Measurements from ENCODE around the gene PLTP.
"Not testable (repeated sequence)": the region's sequence is repeated elsewhere in the genome, so short reads cannot be mapped to it uniquely, and the experiment has no call there.

PLTP gene

DNA sequence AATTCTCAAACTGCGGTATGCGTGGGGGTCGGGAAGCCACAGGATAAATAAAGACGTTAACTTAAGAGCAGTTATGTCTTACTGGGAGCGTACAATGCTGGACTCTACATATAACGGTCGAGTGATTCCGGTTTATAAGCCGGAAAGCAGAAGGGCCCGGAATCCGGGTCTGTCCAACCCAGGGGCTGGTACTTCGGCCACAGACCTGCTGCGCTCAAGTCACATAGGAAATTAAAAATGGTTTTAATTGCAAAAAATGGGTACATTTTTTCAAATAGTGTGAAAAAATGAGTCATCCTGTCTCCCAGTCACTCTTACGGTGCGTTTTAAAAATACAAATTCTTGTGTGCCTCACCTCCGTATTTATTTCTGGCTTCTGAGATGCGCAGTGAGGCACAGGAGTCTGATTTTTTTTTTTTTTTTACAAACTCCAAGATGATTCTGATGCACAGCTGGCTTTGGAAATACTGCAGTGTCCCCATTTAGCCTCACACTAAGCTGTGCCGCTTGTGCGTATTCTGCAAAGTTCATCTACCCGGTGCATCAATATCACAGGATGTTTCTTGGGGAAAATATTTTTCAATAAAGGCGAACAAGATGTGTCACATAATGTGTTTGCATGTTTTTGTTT lies 23.6 kb upstream of the PLTP start:
- Mint-ChIP-seq H3K27ac (peak overlapping the region; percentile 98), H3K4me1 (peaks cover 5% of the 10 kb centered on the region), H3K4me3 (peak overlapping the region; percentile 93), H3K27me3 (no peaks in the 10 kb centered on the region), H3K9me3 (no peaks in the 10 kb centered on the region), H3K36me3 (peaks cover 17% of the 10 kb centered on the region)
- ATAC-seq (ENCODE audit: low read depth) (no peak), DNase-seq (ENCODE audit: low spot score in 2 of 2) (no peak)

DNA sequence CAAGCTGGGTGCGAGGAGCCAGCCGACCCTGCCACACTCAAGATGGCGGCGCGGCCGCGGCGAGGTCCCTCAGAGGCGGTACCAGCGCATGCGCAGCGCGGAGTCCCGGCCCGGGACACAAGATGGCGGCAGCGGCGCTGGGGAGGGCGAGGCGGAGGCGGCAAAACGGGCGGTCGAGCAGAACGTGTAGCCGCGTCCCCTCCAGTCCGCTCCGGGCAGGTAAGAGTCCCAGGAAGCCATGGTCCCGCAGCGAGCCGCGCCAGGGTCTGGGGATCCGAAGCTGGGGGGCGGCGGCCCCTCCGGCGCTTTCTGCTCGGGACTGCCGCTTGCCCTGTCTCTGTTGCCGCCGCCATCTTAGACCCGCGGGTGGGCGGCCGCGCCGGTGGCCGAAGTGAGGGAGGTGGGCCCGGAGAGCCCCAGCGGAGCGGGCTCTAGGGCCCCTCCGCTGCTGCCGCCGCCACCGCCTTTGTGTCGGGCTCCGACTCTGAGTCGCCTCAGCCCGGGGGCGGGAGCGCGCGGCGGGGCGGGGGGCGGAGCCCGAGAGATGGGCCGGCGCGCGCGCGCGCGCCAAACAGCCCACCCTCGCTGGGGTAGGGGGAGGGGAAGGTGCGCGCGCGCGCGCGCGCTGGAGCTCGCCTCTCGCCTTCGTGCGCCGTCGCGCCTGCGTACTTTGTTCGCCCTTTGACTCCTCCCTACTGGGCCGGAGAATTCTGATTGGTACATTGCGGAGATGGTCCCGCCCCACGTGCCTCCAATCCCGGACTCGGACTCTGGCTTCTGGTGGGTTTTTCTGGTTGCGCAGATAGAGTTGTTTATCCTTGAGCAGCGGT lies 22.8 kb upstream of the PLTP start, which contains the start of gene PCIF1:
Gene PCIF1, plus strand, starts transcription at position 98 of the 830 bp plus-strand sequence. CDS start 4,317 bp downstream, outside the sequence.
- H3K36me3 Mint-ChIP-seq: peaks cover 17% of the 10 kb centered on the region
- peak within 1 kb of the TSS; percentile 98 for H3K27ac Mint-ChIP-seq
- ATAC-seq (ENCODE audit: low read depth): peak; percentile 80

DNA sequence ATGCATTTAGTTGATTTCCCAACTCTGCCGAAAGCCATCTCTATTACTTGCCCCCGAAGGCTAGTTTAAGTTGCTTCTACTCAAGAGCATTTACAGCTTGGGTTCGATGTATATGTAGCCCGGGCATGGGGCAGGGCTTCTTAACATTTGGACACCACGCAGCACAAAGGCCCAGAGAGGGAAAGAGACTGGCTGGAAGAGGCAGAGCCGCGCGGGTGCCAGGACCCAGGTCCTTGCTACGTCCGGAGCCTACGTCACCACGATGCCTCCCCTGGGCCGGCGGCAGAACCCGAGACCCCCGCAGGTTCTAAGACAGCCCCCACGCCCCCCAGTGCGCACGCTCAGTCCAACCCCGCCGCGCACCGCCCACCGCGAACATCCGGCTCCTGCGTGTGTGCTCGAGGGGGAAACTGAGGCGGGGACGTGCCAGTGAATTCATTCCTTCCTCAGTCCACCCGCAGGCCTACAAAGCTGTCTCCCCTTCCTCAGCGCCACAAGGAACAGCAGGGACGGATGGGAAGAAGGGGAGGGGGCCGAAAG lies 22.2 kb upstream of the PLTP start:
- DNase-seq (ENCODE audit: low spot score in 2 of 2): peak in 1 of 2 donors; percentile 36
- Mint-ChIP-seq H3K27ac (peak overlapping the region; percentile 98), H3K36me3 (peaks cover 11% of the 10 kb centered on the region), H3K27me3 (no peaks in the 10 kb centered on the region), H3K4me3 (peak overlapping the region; percentile 97), H3K4me1 (peaks cover 3% of the 10 kb centered on the region), H3K9me3 (no peaks in the 10 kb centered on the region)
- ATAC-seq (ENCODE audit: low read depth): peak; percentile 2

More for the DNA sequence above, 22.8 kb upstream of the PLTP start, which contains the start of gene PCIF1:
- H3K27me3 Mint-ChIP-seq: no peaks in the 10 kb centered on the region
- peaks cover 5% of the 10 kb centered on the region for H3K4me1 Mint-ChIP-seq
- peak; percentile 98 to 99 for DNase-seq (ENCODE audit: low spot score in 2 of 2)
- H3K9me3 Mint-ChIP-seq: no peaks in the 10 kb centered on the region
- peak within 1 kb of the TSS; percentile 97 for H3K4me3 Mint-ChIP-seq

DNA sequence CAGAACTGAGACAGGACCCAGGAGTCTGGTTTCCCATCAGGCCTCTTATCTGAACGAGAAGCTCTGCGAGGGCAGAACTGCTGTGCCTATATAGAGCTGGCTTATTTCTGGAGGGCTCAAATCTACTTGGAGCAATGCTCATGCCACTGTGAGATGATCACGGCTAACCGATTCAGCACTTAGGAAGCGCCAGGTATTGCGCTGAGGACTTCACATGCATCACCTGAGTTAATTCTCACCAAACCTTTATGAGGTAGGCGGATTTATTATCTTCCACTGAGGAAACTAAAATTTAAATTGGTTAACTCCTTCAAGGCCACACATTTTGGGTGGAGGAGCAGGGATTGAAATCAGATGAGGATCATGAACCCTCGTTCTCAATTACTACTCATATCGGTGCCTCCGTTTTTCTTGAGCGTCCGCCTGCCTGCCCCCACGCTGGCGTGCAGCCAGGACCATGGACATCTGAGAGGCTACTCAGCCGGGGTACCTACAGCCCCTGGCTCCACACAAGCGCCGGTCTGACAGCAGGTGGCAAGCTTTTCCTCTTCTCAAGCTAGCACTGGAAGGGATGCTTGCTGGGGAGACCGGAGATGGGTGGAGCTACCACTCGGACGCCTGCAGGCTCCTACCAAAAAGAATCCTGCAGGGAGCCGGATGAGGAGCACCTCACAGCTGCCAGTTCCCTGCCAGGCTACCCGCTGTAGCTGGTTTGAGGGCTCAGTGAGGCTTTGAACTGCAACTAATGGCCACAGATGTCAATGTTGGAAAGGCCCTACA lies 21.5 kb upstream of the PLTP start:
- ATAC-seq (ENCODE audit: low read depth): no peak

DNA sequence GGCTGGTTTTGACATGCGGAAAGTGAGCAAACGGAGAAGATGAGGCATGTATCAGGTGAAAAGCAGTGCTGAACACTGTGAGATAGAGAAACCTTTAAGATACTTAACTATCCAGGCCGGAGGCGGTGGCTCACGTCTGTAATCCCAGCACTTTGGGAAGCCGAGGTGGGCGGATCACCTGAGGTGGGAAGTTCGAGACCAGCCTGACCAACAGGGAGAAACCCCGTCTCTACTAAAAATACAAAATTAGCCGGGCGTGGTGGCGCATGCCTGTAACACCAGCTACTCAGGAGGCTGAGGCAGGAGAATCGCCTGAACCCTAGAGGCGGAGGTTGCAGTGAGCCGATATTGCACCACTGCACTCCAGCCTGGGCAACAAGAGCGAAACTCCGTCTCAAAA lies 19.7 kb upstream of the PLTP start:
- not testable (repeated sequence) for H3K9me3 Mint-ChIP-seq; ATAC-seq (ENCODE audit: low read depth); H3K27me3 Mint-ChIP-seq; DNase-seq (ENCODE audit: low spot score in 2 of 2); H3K4me3 Mint-ChIP-seq; H3K4me1 Mint-ChIP-seq; H3K36me3 Mint-ChIP-seq; H3K27ac Mint-ChIP-seq

More for the DNA sequence above, 21.5 kb upstream of the PLTP start:
- Mint-ChIP-seq H3K27ac (peak overlapping the region; percentile 98), H3K4me3 (peak overlapping the region; percentile 97), H3K9me3 (no peaks in the 10 kb centered on the region), H3K27me3 (no peaks in the 10 kb centered on the region), H3K36me3 (peaks cover 6% of the 10 kb centered on the region), H3K4me1 (peaks cover 3% of the 10 kb centered on the region)
- DNase-seq (ENCODE audit: low spot score in 2 of 2): peak in 1 of 2 donors; percentile 34

DNA sequence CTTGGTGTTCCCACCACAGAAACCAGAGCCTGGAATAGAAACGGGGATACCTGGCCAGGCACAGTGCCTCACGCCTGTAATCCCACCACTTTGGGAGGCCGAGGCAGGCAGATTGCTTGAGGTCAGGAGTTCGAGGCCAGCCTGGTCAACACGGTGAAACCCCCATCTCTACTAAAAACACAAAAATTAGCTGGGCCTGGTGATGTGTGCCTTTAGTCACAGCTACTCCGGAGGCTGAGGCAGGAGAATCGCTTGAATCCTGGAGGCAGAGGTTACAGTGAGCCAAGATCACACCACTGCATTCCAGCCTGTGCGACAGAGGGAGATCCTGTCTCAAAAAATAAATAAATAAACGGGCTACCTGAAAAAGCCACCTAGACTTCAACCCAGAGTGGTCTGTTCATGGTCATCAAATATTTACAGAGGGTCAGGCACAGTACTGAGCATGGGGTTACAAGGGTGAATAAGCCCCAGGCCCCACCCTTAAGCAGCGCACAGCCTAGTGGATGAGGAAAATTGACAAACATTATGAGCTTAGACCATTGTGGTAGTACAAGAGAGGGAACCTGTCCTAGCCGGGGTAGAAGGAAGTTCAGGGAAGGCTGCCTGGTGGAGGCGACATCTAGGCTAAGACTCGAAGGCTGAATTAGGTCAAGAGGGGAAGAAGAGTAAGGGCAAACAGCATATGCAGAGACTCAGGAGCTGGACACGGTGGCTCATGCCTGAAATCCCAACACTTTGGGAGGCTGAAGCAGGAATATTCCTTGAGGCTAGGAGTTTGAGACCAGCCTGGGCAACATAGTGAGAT lies 15.3 kb upstream of the PLTP start:
- H3K4me3 Mint-ChIP-seq: no peak overlapping the region
- H3K4me1 Mint-ChIP-seq: no peaks in the 10 kb centered on the region
- ATAC-seq (ENCODE audit: low read depth): no peak
- H3K27ac Mint-ChIP-seq: no peak overlapping the region
- no peaks in the 10 kb centered on the region for H3K9me3 Mint-ChIP-seq
- no peaks in the 10 kb centered on the region for H3K36me3 Mint-ChIP-seq
- no peaks in the 10 kb centered on the region for H3K27me3 Mint-ChIP-seq
- no peak for DNase-seq (ENCODE audit: low spot score in 2 of 2)

DNA sequence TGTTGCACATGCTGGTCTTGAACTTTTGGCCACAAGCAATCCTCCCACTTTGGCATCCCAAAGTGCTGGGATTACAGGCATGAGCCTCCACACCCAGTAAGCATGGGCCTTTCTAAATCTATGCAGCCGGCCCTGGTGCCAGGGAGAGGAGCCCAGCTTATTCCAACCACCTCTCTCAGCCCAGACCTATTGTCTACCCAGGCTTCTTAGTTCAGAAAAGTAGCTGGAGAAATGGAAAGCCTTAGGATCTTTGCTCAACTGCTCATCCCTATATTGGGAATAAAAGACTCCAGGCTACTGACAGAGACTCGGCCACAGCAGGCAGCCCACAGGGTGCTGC lies 14.7 kb upstream of the PLTP start:
- ATAC-seq (ENCODE audit: low read depth) (no peak), DNase-seq (ENCODE audit: low spot score in 2 of 2) (no peak)
- H3K4me1 Mint-ChIP-seq: no peaks in the 10 kb centered on the region
- peaks cover 1% of the 10 kb centered on the region for H3K27me3 Mint-ChIP-seq
- H3K4me3 Mint-ChIP-seq: no peak overlapping the region
- no peak overlapping the region for H3K27ac Mint-ChIP-seq
- H3K9me3 Mint-ChIP-seq: no peaks in the 10 kb centered on the region
- no peaks in the 10 kb centered on the region for H3K36me3 Mint-ChIP-seq

DNA sequence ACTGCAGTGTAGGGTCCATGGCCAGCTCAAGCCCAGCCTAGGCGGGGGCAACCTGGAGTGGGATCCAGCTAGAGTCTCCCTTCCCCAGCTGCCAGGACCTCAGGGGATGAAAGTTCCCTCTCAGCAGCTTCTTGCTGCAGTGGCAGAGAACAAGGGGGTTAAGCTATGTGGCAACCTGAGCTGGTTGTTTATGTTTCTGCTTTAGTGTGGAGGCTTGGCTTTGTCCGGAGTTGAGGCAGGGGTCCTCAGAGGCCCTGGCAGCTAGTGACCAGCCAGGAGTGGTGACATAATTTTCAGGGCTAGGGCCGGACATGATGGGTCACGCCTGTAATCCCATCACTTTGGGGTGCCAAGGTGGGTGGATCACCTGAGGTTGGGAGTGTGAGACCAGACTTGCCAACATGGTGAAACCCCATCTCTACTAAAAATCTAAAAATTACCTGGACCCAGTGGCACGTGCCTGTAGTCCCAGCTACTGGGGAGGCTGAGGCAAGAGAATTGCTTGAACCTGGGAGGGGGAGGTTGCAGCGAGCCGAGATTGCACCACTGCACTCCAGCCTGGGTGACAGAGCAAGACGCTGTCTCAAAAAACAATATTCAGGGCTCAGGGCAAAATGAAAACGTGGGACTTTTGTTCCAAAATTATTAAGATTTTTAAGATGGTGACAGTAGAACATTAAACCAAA lies 14.0 kb upstream of the PLTP start:
- DNase-seq (ENCODE audit: low spot score in 2 of 2): no peak
- H3K36me3 Mint-ChIP-seq: no peaks in the 10 kb centered on the region
- peak overlapping the region; percentile 31 for H3K27ac Mint-ChIP-seq
- ATAC-seq (ENCODE audit: low read depth): no peak
- no peaks in the 10 kb centered on the region for H3K4me1 Mint-ChIP-seq
- no peaks in the 10 kb centered on the region for H3K9me3 Mint-ChIP-seq
- no peak overlapping the region for H3K4me3 Mint-ChIP-seq
- peaks cover 4% of the 10 kb centered on the region for H3K27me3 Mint-ChIP-seq

DNA sequence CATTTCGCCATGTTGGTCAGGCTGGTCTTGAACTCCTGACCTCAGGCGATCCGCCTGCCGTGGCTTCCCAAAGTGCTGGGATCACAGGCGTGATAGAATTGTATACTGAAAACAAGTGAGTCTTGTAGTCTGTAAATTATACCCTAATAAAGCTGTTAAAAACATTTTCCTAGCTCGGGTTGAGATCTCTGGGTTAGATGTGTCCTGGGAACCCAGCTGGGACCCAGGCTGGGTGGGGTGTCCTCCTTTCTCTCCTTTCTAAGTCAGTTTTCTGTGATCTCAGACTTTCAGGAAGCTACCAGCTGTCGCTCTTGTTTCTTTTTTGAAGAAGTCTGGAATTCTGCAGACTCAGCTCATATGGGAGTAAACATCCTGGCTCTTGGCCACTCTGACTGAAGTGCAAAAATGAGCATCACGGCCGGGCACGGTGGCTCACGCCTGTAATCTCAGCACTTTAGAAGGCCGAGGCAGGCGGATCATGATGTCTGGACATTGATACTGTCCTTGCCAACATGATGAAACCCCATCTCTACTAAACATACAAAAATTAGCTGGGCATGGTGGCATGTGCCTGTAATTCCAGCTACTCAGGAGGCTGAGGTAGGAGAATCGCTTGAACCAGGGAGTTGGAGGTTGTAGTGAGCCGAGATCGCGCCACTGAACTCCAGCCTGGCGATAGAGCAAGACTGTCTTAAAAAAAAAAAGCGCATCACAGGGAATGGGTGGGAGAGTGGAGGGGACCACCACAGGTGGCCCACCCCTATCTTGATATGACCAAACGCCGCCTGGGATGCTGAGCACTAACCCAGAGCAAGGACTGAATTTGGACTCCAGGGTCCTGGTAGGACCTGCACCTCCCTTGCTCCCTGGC lies 12.7 kb upstream of the PLTP start:
- H3K27ac Mint-ChIP-seq: no peak overlapping the region
- no peaks in the 10 kb centered on the region for H3K36me3 Mint-ChIP-seq

DNA sequence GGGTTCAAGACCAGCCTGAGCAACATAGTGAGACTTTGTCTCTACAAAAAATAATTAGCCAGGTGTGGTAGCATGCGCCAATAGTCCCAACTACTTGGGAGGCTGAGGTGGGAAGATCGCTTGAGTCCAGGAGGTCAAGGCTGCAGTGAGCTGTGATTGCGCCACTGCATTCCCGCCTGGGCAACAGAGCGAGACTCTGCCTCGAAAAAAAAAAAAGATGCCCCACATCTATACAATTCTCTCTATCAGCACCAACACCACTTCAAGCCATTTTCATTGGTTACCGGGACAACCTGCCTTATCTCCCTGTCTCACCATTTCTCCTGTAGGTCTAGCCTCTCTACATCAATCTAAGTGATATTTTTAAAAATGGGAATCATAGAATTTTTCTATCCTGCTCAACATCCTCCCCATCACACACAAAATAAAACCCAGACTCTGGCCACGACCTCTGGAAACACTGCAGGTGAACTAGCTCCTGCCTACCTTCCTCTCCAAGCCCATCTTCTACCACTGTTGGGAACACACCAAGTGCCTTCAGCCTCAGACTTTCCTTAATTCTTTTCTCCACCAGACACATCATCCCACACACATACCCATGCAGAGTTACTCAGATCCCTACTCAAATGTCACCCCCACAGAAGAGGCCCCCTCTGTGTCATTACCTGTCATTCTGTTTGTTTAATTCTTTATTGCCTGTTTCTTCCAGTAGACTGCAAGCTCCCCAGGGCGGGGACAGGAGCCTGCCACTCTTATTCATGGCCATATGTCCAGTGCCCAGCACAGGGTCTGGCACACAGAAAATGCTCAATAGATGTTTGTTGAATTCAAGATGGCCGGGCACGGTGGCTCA lies 9.6 kb upstream of the PLTP start:
- H3K4me3 Mint-ChIP-seq: no peak overlapping the region

More for the DNA sequence above, 12.7 kb upstream of the PLTP start:
- DNase-seq (ENCODE audit: low spot score in 2 of 2) (no peak), ATAC-seq (ENCODE audit: low read depth) (no peak)
- Mint-ChIP-seq H3K4me1 (no peaks in the 10 kb centered on the region), H3K27me3 (peaks cover 10% of the 10 kb centered on the region), H3K9me3 (no peaks in the 10 kb centered on the region), H3K4me3 (no peak overlapping the region)

DNA sequence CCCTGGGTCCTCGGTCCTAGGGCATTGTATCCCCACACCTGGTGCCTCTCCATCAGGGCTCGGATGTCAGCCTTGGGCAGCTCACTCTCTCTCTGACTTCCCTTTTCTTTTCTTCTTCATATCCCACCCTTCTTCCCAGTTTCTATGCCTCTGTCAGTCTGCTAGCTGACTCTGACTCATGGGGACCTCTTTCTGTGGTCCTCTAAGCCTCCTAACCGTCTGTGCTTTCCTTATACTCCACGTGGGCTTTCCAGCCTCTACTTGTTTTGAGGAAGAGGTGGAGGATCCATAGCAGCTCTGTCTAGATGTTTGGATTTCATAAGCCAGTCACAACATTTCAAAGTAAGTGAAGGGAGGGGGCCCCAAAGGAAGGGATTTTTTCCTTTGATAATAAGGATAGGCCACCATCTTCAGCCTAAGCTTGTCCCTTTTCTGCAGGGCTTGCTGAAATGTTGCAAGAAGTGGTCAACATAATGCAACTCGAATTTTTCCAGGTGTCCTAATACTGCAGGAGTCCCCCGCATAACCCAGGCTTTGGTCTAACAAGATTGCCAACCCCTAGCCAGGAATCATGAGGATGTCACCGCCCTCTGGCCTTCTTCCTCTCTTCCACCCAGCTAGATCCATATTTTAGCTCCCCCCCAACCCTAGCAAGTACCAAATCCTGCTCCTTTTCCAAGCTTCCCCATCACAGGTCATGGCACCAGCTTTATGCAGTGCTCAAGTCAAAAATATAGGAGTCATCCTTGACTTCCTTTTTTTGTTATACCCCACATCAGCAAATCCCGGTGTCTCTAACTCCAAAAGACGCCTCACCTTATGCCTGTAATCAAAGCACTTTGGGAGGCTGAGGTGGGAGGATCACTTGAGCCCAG lies 8.7 kb upstream of the PLTP start:
- Mint-ChIP-seq H3K36me3 (no peaks in the 10 kb centered on the region), H3K9me3 (no peaks in the 10 kb centered on the region), H3K4me3 (no peak overlapping the region), H3K27me3 (peaks cover 10% of the 10 kb centered on the region), H3K4me1 (no peaks in the 10 kb centered on the region), H3K27ac (no peak overlapping the region)
- DNase-seq (ENCODE audit: low spot score in 2 of 2) (no peak), ATAC-seq (ENCODE audit: low read depth) (no peak)

More for the DNA sequence above, 9.6 kb upstream of the PLTP start:
- Mint-ChIP-seq H3K36me3 (no peaks in the 10 kb centered on the region), H3K9me3 (no peaks in the 10 kb centered on the region), H3K27me3 (peaks cover 10% of the 10 kb centered on the region), H3K4me1 (no peaks in the 10 kb centered on the region), H3K27ac (no peak overlapping the region)
- no peak for DNase-seq (ENCODE audit: low spot score in 2 of 2)
- no peak for ATAC-seq (ENCODE audit: low read depth)
